Articular chondrocyte of knee joint (primary cell): ENCODE measurements around the gene GLUD2. TPM values are rescaled to one million over a fixed set of nuclear protein-coding genes. Genes with fewer than 3 reads are reported as not detected.

Source experiments
- total RNA-seq: library from RNA; depleted of rRNA; stranded (reverse); fragments of >200 nt; gene quantifications from 2 replicates; pipeline ENCODE4 v1.2.3, GENCODE V29; 2012

Gene GLUD2
- 1.2 and 2.3 TPM in 2 replicates for total RNA-seq

DNA sequence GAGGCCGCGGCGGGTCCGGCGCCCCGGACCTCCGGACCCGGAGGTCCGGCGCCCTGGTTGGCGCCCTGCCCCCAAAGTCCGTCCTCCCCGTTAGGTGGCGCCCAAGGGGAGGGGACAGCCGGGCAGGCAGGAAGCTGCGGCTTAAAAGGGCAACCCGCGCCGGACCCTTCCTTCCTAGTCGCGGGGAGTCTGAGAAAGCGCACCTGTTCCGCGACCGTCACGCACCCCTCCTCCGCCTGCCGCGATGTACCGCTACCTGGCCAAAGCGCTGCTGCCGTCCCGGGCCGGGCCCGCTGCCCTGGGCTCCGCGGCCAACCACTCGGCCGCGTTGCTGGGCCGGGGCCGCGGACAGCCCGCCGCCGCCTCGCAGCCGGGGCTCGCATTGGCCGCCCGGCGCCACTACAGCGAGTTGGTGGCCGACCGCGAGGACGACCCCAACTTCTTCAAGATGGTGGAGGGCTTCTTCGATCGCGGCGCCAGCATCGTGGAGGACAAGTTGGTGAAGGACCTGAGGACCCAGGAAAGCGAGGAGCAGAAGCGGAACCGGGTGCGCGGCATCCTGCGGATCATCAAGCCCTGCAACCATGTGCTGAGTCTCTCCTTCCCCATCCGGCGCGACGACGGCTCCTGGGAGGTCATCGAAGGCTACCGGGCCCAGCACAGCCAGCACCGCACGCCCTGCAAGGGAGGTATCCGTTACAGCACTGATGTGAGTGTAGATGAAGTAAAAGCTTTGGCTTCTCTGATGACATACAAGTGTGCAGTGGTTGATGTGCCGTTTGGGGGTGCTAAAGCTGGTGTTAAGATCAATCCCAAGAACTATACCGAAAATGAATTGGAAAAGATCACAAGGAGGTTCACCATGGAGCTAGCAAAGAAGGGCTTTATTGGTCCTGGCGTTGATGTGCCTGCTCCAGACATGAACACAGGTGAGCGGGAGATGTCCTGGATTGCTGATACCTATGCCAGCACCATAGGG, at the start of gene GLUD2:
Gene GLUD2 (plus strand): TSS at position 170 of the 979 bp plus-strand sequence. CDS start 75 bp downstream, at position 245.

Other genes starting within 250 kb of the GLUD2 start
- gene CT47B1, start 171.7 kb upstream of the GLUD2 start, total RNA-seq, result not detected in 2 replicates
- gene CT47A11, start 110.5 kb upstream of the GLUD2 start, total RNA-seq, result not detected in 2 replicates
- gene CT47A10, start 105.6 kb upstream of the GLUD2 start, total RNA-seq, result not detected in 2 replicates
- gene CT47A9, start 100.7 kb upstream of the GLUD2 start, total RNA-seq, result not detected in 2 replicates
- not detected in 2 replicates for gene CT47A8, start 95.9 kb upstream of the GLUD2 start, total RNA-seq
- not detected in 2 replicates for gene CT47A7, start 91.0 kb upstream of the GLUD2 start, total RNA-seq
- not detected in 2 replicates for gene CT47A6, start 86.1 kb upstream of the GLUD2 start, total RNA-seq
- not detected in 2 replicates for gene CT47A5, start 81.3 kb upstream of the GLUD2 start, total RNA-seq
- not detected in 2 replicates for gene CT47A4, start 76.4 kb upstream of the GLUD2 start, total RNA-seq
- not detected in 2 replicates for gene CT47A3, start 71.5 kb upstream of the GLUD2 start, total RNA-seq
- gene CT47A2, start 66.7 kb upstream of the GLUD2 start, total RNA-seq, result not detected in 2 replicates
- gene CT47A1, start 61.9 kb upstream of the GLUD2 start, total RNA-seq, result not detected in 2 replicates